ENCODE data around the gene WDFY4. TPM values are rescaled to one million over a fixed set of nuclear protein-coding genes. Genes with fewer than 3 reads are reported as not detected.

The WDFY4 gene
- polyA plus RNA-seq, 1 of the 3 experiments (the other 2 are of a cell fraction) = not detected

GRCh38 chr10:48902096-48902495 is 217.4 kb downstream of the WDFY4 start:
- H3F3A ChIP-seq (replicated peaks; ENCODE audit: insufficient read depth) = no peaks in the 10 kb centered on the region
- POLR2A ChIA-PET = no interaction called here

GRCh38 chr10:48903151-48903550 is 218.5 kb downstream of the WDFY4 start:
- H3K79me2 ChIP-seq (ENCODE audit: insufficient read depth) = no peaks in the 10 kb centered on the region
- no peak overlapping the region for H3K27ac ChIP-seq (ENCODE audit: low read depth in 2 of 2, low read length in 1 of 2)
- no peaks in the 10 kb centered on the region for H3F3A ChIP-seq (replicated peaks; ENCODE audit: insufficient read depth)
- H3K4me1 ChIP-seq (ENCODE audit: control insufficient read depth in 1 of 2, insufficient read depth in 2 of 2, low read depth in 1 of 2, low read length in 1 of 2) = no peaks in the 10 kb centered on the region
- no peak overlapping the region for H3K4me3 ChIP-seq (ENCODE audit: low read depth in 2 of 2, low read length in 1 of 2)
- H3K4me2 ChIP-seq = no peak overlapping the region
- no peak overlapping the region for H3K9ac ChIP-seq
- H3K36me3 ChIP-seq (replicated peaks in 1 of 2; ENCODE audit: control insufficient read depth in 1 of 2, insufficient read depth in 2 of 2, low read length in 1 of 2) = no peaks in the 10 kb centered on the region
- H3K27me3 ChIP-seq (ENCODE audit: insufficient read depth) = no peaks in the 10 kb centered on the region
- no peaks in the 10 kb centered on the region for H3K9me2 ChIP-seq
- ChIA-PET CTCF (interaction anchor here (3.4 kb wide), 1 partner anchor 16 kb away, joined by 15 read pairs; no protein-coding TSS in a partner anchor), POLR2A (no interaction called here)
- H4K20me1 ChIP-seq (ENCODE audit: insufficient read depth) = no peaks in the 10 kb centered on the region
- no peaks in the 10 kb centered on the region for H3K9me3 ChIP-seq
- WGBS (ENCODE audit: low lambda C conversion rate) = 24% methylated on average over 2 of the region's 2 CpGs
- DNase-seq = no peak
- no peak overlapping the region for H2AFZ ChIP-seq (ENCODE audit: low read depth)
- TF ChIP-seq SMC3 (IDR thresholded peaks at IDR 0.05; ENCODE audit: low read depth, low read length) = no peak
- TF ChIP-seq FOXJ3 (CRISPR knock-in tag; IDR thresholded peaks at IDR 0.05) = no peak
- no peak for TF ChIP-seq RCOR1 (IDR thresholded peaks at IDR 0.05; ENCODE audit: low read length)
- TF ChIP-seq RXRA (IDR thresholded peaks at IDR 0.05; ENCODE audit: borderline replicate concordance, low read depth) = no peak
- no peak for TF ChIP-seq NFIC (IDR thresholded peaks at IDR 0.05; ENCODE audit: borderline replicate concordance)

More at GRCh38 chr10:48902096-48902495, 217.4 kb downstream of the WDFY4 start:
- no peak overlapping the region for H3K4me2 ChIP-seq
- no peaks in the 10 kb centered on the region for H3K9me2 ChIP-seq
- WGBS (ENCODE audit: low lambda C conversion rate) = 28% methylated on average over 7 of the region's 7 CpGs
- no peak overlapping the region for H3K27ac ChIP-seq (ENCODE audit: low read depth in 2 of 2, low read length in 1 of 2)
- H2AFZ ChIP-seq (ENCODE audit: low read depth) = no peak overlapping the region
- CTCF ChIA-PET = interaction anchor here (1.1 kb wide), 1 partner anchor 262 kb away, joined by 3 read pairs; no protein-coding TSS in a partner anchor
- DNase-seq = no peak
- no peak overlapping the region for H3K9ac ChIP-seq
- TF ChIP-seq RCOR1 (IDR thresholded peaks at IDR 0.05; ENCODE audit: low read length) (no peak), MEF2A (IDR thresholded peaks at IDR 0.05; ENCODE audit: borderline replicate concordance, low read depth) (no peak), NFIC (IDR thresholded peaks at IDR 0.05; ENCODE audit: borderline replicate concordance) (no peak)
- H3K36me3 ChIP-seq (replicated peaks in 1 of 2; ENCODE audit: control insufficient read depth in 1 of 2, insufficient read depth in 2 of 2, low read length in 1 of 2) = no peaks in the 10 kb centered on the region
- H3K27me3 ChIP-seq (ENCODE audit: insufficient read depth) = no peaks in the 10 kb centered on the region
- H3K4me3 ChIP-seq (ENCODE audit: low read depth in 2 of 2, low read length in 1 of 2) = no peak overlapping the region
- no peaks in the 10 kb centered on the region for H3K79me2 ChIP-seq (ENCODE audit: insufficient read depth)
- no peaks in the 10 kb centered on the region for H3K9me3 ChIP-seq
- H4K20me1 ChIP-seq (ENCODE audit: insufficient read depth) = no peaks in the 10 kb centered on the region
- no peaks in the 10 kb centered on the region for H3K4me1 ChIP-seq (ENCODE audit: control insufficient read depth in 1 of 2, insufficient read depth in 2 of 2, low read depth in 1 of 2, low read length in 1 of 2)

- no peaks in the 10 kb centered on the region for H3K4me1 ChIP-seq (ENCODE audit: control insufficient read depth in 1 of 2, insufficient read depth in 2 of 2, low read depth in 1 of 2, low read length in 1 of 2)
- CTCF ChIA-PET = interaction anchor here (3.4 kb wide), 1 partner anchor 18 kb away, joined by 15 read pairs; no protein-coding TSS in a partner anchor
- no peak overlapping the region for H3K9ac ChIP-seq
- H3K27ac ChIP-seq (ENCODE audit: low read depth in 2 of 2, low read length in 1 of 2) = no peak overlapping the region
- H3F3A ChIP-seq (replicated peaks; ENCODE audit: insufficient read depth) = no peaks in the 10 kb centered on the region
- no peak overlapping the region for H2AFZ ChIP-seq (ENCODE audit: low read depth)
- no peaks in the 10 kb centered on the region for H3K27me3 ChIP-seq (ENCODE audit: insufficient read depth)
- H3K9me3 ChIP-seq = no peaks in the 10 kb centered on the region
- H3K36me3 ChIP-seq (replicated peaks in 1 of 2; ENCODE audit: control insufficient read depth in 1 of 2, insufficient read depth in 2 of 2, low read length in 1 of 2) = no peaks in the 10 kb centered on the region
- H4K20me1 ChIP-seq (ENCODE audit: insufficient read depth) = no peaks in the 10 kb centered on the region
- no peaks in the 10 kb centered on the region for H3K9me2 ChIP-seq
- no peak overlapping the region for H3K4me2 ChIP-seq
- TF ChIP-seq NRF1 (IDR thresholded peaks at IDR 0.05; ENCODE audit: low read depth, low read length) (no peak), SIN3A (IDR thresholded peaks at IDR 0.05; ENCODE audit: borderline replicate concordance, low read depth, low read length) (no peak), ELF1 (IDR thresholded peaks at IDR 0.05) (no peak), GATA2 (CRISPR knock-in tag; IDR thresholded peaks at IDR 0.05) (no peak), FOSL2 (IDR thresholded peaks at IDR 0.05; ENCODE audit: borderline replicate concordance, low read depth) (no peak), EZH2phosphoT487 (IDR thresholded peaks at IDR 0.05; ENCODE audit: borderline replicate concordance, low read depth) (no peak), RAD21 (IDR thresholded peaks at IDR 0.05; ENCODE audit: low read length) (no peak), CTCF (IDR thresholded peaks at IDR 0.05) (no peak), RFX5 (IDR thresholded peaks at IDR 0.05; ENCODE audit: low read length) (no peak), RCOR1 (IDR thresholded peaks at IDR 0.05; ENCODE audit: low read length) (no peak), RXRA (IDR thresholded peaks at IDR 0.05; ENCODE audit: borderline replicate concordance, low read depth) (no peak), CHD2 (IDR thresholded peaks at IDR 0.05; ENCODE audit: low read length, partially characterized antibody) (no peak), MAX (IDR thresholded peaks at IDR 0.05; ENCODE audit: low read depth) (no peak), TCF12 (IDR thresholded peaks at IDR 0.05) (no peak), GABPA (IDR thresholded peaks at IDR 0.05; ENCODE audit: low read depth) (no peak)
- POLR2A ChIA-PET = no interaction called here
- no peak for DNase-seq
- no peaks in the 10 kb centered on the region for H3K79me2 ChIP-seq (ENCODE audit: insufficient read depth)
- WGBS (ENCODE audit: low lambda C conversion rate) = 36% methylated on average over 2 of the region's 2 CpGs
- no peak overlapping the region for H3K4me3 ChIP-seq (ENCODE audit: low read depth in 2 of 2, low read length in 1 of 2)
Measured at GRCh38 chr10:48904861-48905260, 220.2 kb downstream of the WDFY4 start.
